HepG2 (cell line): Measurements from ENCODE around the gene UBE2QL1. TPM values are rescaled to one million over a fixed set of nuclear protein-coding genes. Genes with fewer than 3 reads are reported as not detected.

ENCODE experiments used
- ATAC-seq: fragments of 200-7000 bp; cut with Tn5 transposase; 3 replicates; pipeline ENCODE4 v1.9.1; 2020; ENCODE audit warnings: mild to moderate bottlenecking, moderate library complexity
- BruUV-seq: library from RNA; stranded (reverse); fragments of 400-500 nt; replicated peaks from 2 replicates; lab custom pipeline; 2021; lab: Mats Ljungman, UMichigan
- CTCF ChIA-PET: fragments of 300-600 bp; formaldehyde crosslinking; extraction: SDS; loops from one replicate; lab custom pipeline; 2021; ENCODE audit warnings: low total read pairs, inconsistent platforms, low intra/inter-chr PET ratio; lab: Yijun Ruan, JAX
- POLR2A ChIA-PET: fragments of 350-600 bp; sonication (Branson Sonifier 250); formaldehyde crosslinking; loops from one replicate; lab custom pipeline; 2020; ENCODE audit warnings: antibody characterized with exemption, inconsistent platforms; lab: Yijun Ruan, JAX
- DNase-seq: peaks from one replicate; pipeline ENCODE4 v3.0.0-alpha.2; 2015; ENCODE audit warnings: low spot score
- FAIRE-seq: peaks from 3 replicates; lab custom pipeline; 2011; peaks lifted over from hg19 to GRCh38; lab: Jason Lieb, UNC
- H2AFZ ChIP-seq: one replicate; pipeline ENCODE4 v1.6.1; 2011; ENCODE audit warnings: low read length, inconsistent platforms
- H3K27ac ChIP-seq: fragments of 300-600 bp; 3 replicates; pipeline ENCODE4 v1.8.0; 2011; ENCODE audit warnings: mixed run types, mild to moderate bottlenecking, mixed read lengths, low read length, inconsistent platforms; ENCODE audit not compliant: insufficient read depth; ENCODE audit errors: extremely low read length
- H3K27me3 ChIP-seq, 2 experiments: fragments of 200-600 bp in 1 of 2; 2 replicates in 1 of 2; 3 replicates in 1 of 2; pipeline versions ENCODE4 v1.6.0 to v1.8.0; 2011; ENCODE audit warnings: low read length in 2 of 2, mild to moderate bottlenecking in 2 of 2, moderate library complexity in 2 of 2, inconsistent platforms in 1 of 2; ENCODE audit not compliant: insufficient read depth in 2 of 2, control insufficient read depth in 1 of 2
- H3K36me3 ChIP-seq, 2 experiments: fragments of 200-600 bp in 1 of 2; replicated peaks in 1 of 2; 2 replicates in 1 of 2; 3 replicates in 1 of 2; pipeline versions ENCODE4 v1.5.1 to v1.8.0; 2011; ENCODE audit warnings: low read length in 2 of 2, inconsistent platforms in 1 of 2; ENCODE audit not compliant: insufficient read depth in 2 of 2, control insufficient read depth in 1 of 2
- H3K4me1 ChIP-seq: 2 replicates; pipeline ENCODE4 v1.5.1; 2012; ENCODE audit warnings: low read length, inconsistent platforms; ENCODE audit not compliant: insufficient read depth
- H3K4me2 ChIP-seq: 2 replicates; pipeline ENCODE4 v1.6.0; 2011; ENCODE audit warnings: low read depth, low read length, inconsistent platforms
- H3K4me3 ChIP-seq, 3 experiments: fragments of 200-600 bp in 1 of 3; sonication (generic), shearing (Covaris generic) in 1 of 3; replicated peaks in 1 of 3; 2 replicates each; pipeline ENCODE4 v1.5.1; 2011 to 2016; ENCODE audit warnings: low read length in 3 of 3, inconsistent platforms in 2 of 3, low read depth in 2 of 3, mild to moderate bottlenecking in 2 of 3, control low read depth in 1 of 3, mixed read lengths in 1 of 3; ENCODE audit not compliant: insufficient read depth in 1 of 3
- H3K79me2 ChIP-seq: one replicate; pipeline ENCODE4 v1.6.1; 2011; ENCODE audit warnings: low read length, inconsistent platforms; ENCODE audit not compliant: insufficient read depth
- H3K9ac ChIP-seq: 2 replicates; pipeline ENCODE4 v1.6.0; 2011; ENCODE audit warnings: mild to moderate bottlenecking, low read depth, low read length, inconsistent platforms; ENCODE audit not compliant: insufficient read depth
- H3K9me3 ChIP-seq: 2 replicates; pipeline ENCODE4 v1.5.1; 2012; ENCODE audit warnings: mild to moderate bottlenecking, low read length
- H4K20me1 ChIP-seq: 2 replicates; pipeline ENCODE4 v1.6.0; 2011; ENCODE audit warnings: inconsistent platforms, mild to moderate bottlenecking, low read length, moderate library complexity; ENCODE audit not compliant: insufficient read depth
- CREBL2 ChIP-seq: sonication (generic); formaldehyde crosslinking; IDR thresholded peaks from 2 replicates; pipeline ENCODE4 v1.8.1; 2023; ENCODE audit warnings: missing genetic modification reagents, mild to moderate bottlenecking, borderline replicate concordance
- DR1 ChIP-seq: sonication (generic); formaldehyde crosslinking; IDR thresholded peaks from 2 replicates; pipeline ENCODE4 v1.8.0; 2021; ENCODE audit warnings: mild to moderate bottlenecking, missing genetic modification reagents, inconsistent platforms
- EEA1 ChIP-seq: sonication (generic); formaldehyde crosslinking; IDR thresholded peaks from 2 replicates; pipeline ENCODE4 v1.5.1; 2020; ENCODE audit warnings: mild to moderate bottlenecking, missing genetic modification reagents, borderline replicate concordance
- ESRRA ChIP-seq: sonication (generic); formaldehyde crosslinking; IDR thresholded peaks from 2 replicates; pipeline ENCODE4 v1.5.1; 2020; ENCODE audit warnings: mild to moderate bottlenecking, low read depth, missing genetic modification reagents
- IKZF1 ChIP-seq: fragments of 450-650 bp; IDR thresholded peaks from 2 replicates; pipeline ENCODE4 v1.7.1; 2016
- KLF13 ChIP-seq: sonication (generic); formaldehyde crosslinking; IDR thresholded peaks from 2 replicates; pipeline ENCODE4 v1.4.0; 2020; ENCODE audit warnings: mild to moderate bottlenecking, missing genetic modification reagents
- MTA3 ChIP-seq: sonication (generic); formaldehyde crosslinking; IDR thresholded peaks from 2 replicates; pipeline ENCODE4 v1.4.0; 2020; ENCODE audit warnings: missing genetic modification reagents
- MYNN ChIP-seq: sonication (generic); formaldehyde crosslinking; IDR thresholded peaks from 2 replicates; pipeline ENCODE4 v1.4.0; 2020; ENCODE audit warnings: mild to moderate bottlenecking, low read depth, missing genetic modification reagents
- SMAD3 ChIP-seq: sonication (generic); formaldehyde crosslinking; IDR thresholded peaks from 2 replicates; pipeline ENCODE4 v1.4.0; 2020; ENCODE audit warnings: missing genetic modification reagents
- SP4 ChIP-seq: sonication (generic); formaldehyde crosslinking; IDR thresholded peaks from 2 replicates; pipeline ENCODE4 v1.8.1; 2023; ENCODE audit warnings: mild to moderate bottlenecking, missing genetic modification reagents
- THAP9 ChIP-seq: sonication (generic); formaldehyde crosslinking; IDR thresholded peaks from 2 replicates; pipeline ENCODE4; 2020; ENCODE audit warnings: missing genetic modification reagents, mild to moderate bottlenecking, borderline replicate concordance
- ZBTB43 ChIP-seq: sonication (generic); formaldehyde crosslinking; conservative IDR thresholded peaks from 2 replicates; pipeline ENCODE4 v1.4.0; 2020; ENCODE audit warnings: missing genetic modification reagents
- ZMYM4 ChIP-seq: sonication (generic); formaldehyde crosslinking; IDR thresholded peaks from 2 replicates; pipeline ENCODE4 v1.8.1; 2023; ENCODE audit warnings: mild to moderate bottlenecking, missing genetic modification reagents
- ZNF331 ChIP-seq: sonication (generic); formaldehyde crosslinking; IDR thresholded peaks from 2 replicates; pipeline ENCODE4 v1.4.0; 2020; ENCODE audit warnings: missing genetic modification reagents
- ZNF382 ChIP-seq: sonication (generic); formaldehyde crosslinking; IDR thresholded peaks from 2 replicates; pipeline ENCODE4 v1.5.0; 2020; ENCODE audit warnings: missing genetic modification reagents, mild to moderate bottlenecking, borderline replicate concordance
- ZNF512B ChIP-seq: sonication (generic); formaldehyde crosslinking; IDR thresholded peaks from 2 replicates; pipeline ENCODE4 v1.5.1; 2020; ENCODE audit warnings: missing genetic modification reagents, mild to moderate bottlenecking, borderline replicate concordance
- ZNF773 ChIP-seq: sonication (generic); formaldehyde crosslinking; IDR thresholded peaks from 2 replicates; pipeline ENCODE4 v1.4.0; 2020; ENCODE audit warnings: missing genetic modification reagents, borderline replicate concordance
- WGBS: methylation state at CpG from one replicate; pipeline ENCODE4 v1.1.6; 2017; ENCODE audit warnings: low lambda C conversion rate; 5-methylcytosine and 5-hydroxymethylcytosine counted together
- in situ Hi-C: cut with HindIII; loops from 2 replicates; pipeline ENCODE4 v1.10.0; 2017; ENCODE audit warnings: low pct_unique_long_range_greater_than_20kb; ENCODE audit not compliant: extremely low pct_ligation_motif_present
- intact Hi-C: fragments of 100-400 bp; cut with micrococcal nuclease; formaldehyde crosslinking; loops from one replicate; pipeline ENCODE4 v1.10.0; 2022; ENCODE audit not compliant: unreplicated experiment
- polyA plus RNA-seq, 8 experiments: library from polyadenylated mRNA; depleted of rRNA in 3 of 8; stranded (reverse) in 7 of 8; unstranded in 1 of 8; fragments of >200 nt; fragmentation: Illumina TruSeq in 4 of 8; extraction: Trizol in 4 of 8; gene quantifications; 2 replicates each; pipeline versions ENCODE4 v1.2.1 to v1.2.3, GENCODE V29; 2011 to 2016; ENCODE audit warnings: low read depth in 4 of 8, missing spikeins in 1 of 8, mixed read lengths in 1 of 8; ENCODE audit not compliant: insufficient read depth in 1 of 8
- total RNA-seq, 5 experiments: library from RNA; depleted of rRNA; stranded (reverse); fragments of >200 nt; fragmentation: Illumina TruSeq; extraction: Trizol; gene quantifications; 2 replicates each; pipeline ENCODE4 v1.2.3, GENCODE V29; 2016; ENCODE audit warnings: low read depth in 1 of 5

UBE2QL1 gene
- total and polyA plus RNA-seq, 2 of the 13 experiments (the other 11 are each of a cell fraction or from before 2014, with no cell fraction given) = not detected

GRCh38 chr5:6522923-6523322, 74.3 kb downstream of the UBE2QL1 start (continued):
- TF ChIP-seq THAP9 = no peak
- no peak for TF ChIP-seq ZNF382 (CRISPR knock-in tag)
- TF ChIP-seq SP4 = no peak
- TF ChIP-seq ZNF331 = no peak
- TF ChIP-seq DR1 (CRISPR knock-in tag) = no peak
- no peak for TF ChIP-seq SMAD3 (CRISPR knock-in tag)
- TF ChIP-seq IKZF1 = no peak
- TF ChIP-seq ZNF773 (CRISPR knock-in tag) = no peak
- TF ChIP-seq, all 625 proteins: peak for 0

- H3K36me3 ChIP-seq = no peaks in the 10 kb centered on the region
- WGBS = 56% methylated on average over 3 of the region's 4 CpGs
- H3K4me1 ChIP-seq = no peaks in the 10 kb centered on the region
- H3K9me3 ChIP-seq = no peaks in the 10 kb centered on the region
- H4K20me1 ChIP-seq = no peaks in the 10 kb centered on the region
- TF ChIP-seq MYNN (CRISPR knock-in tag) = no peak
- TF ChIP-seq KLF13 (CRISPR knock-in tag) = no peak
- TF ChIP-seq CREBL2 (CRISPR knock-in tag) = no peak
- no peak for TF ChIP-seq ESRRA (CRISPR knock-in tag)
- no peak for TF ChIP-seq ZNF512B (CRISPR knock-in tag)
- no peak for TF ChIP-seq EEA1 (CRISPR knock-in tag)
- TF ChIP-seq MTA3 (CRISPR knock-in tag) = no peak
- TF ChIP-seq ZMYM4 (CRISPR knock-in tag) = no peak
- no peak for TF ChIP-seq ZBTB43
- peaks cover 1 to 13% of the 10 kb centered on the region in 2 experiments; a peak in 1 of 5 replicates for H3K27me3 ChIP-seq
- FAIRE-seq (no peak), ATAC-seq (no peak), DNase-seq (no peak)
- H3K4me2 ChIP-seq = no peak overlapping the region
- no peak overlapping the region for H3K4me3 ChIP-seq
- no peak overlapping the region for H3K27ac ChIP-seq
- ChIA-PET POLR2A (no interaction called here), CTCF (interaction anchor here (1.2 kb wide), 1 partner anchor 234 kb away, joined by 5 read pairs; no protein-coding TSS in a partner anchor)
- H3K9ac ChIP-seq = no peak overlapping the region
- no peak overlapping the region for H2AFZ ChIP-seq
- H3K79me2 ChIP-seq = no peaks in the 10 kb centered on the region
- in situ Hi-C loops (no loop called here), intact Hi-C loops (no loop called here)
- no TSS peak for BruUV-seq
Measured at GRCh38 chr5:6525422-6525821, 76.8 kb downstream of the UBE2QL1 start.
